K562 (cell line): Measurements from ENCODE around the gene DSE.

ENCODE experiments used
- CTCF ChIP-seq, 3 experiments: IDR thresholded peaks in 2 of 3; conservative IDR thresholded peaks in 1 of 3; 2 replicates each; pipeline ENCODE4 v1.5.1; 2011 to 2012; ENCODE audit warnings: low read length in 3 of 3, mild to moderate bottlenecking in 3 of 3, control low read depth in 2 of 3, improper control_type of control experiment in 1 of 3, inconsistent platforms in 1 of 3, low read depth in 1 of 3, mixed read lengths in 1 of 3, moderate library complexity in 1 of 3; ENCODE audit not compliant: insufficient read depth in 2 of 3
- DACH1 ChIP-seq: fragments of 450-650 bp; IDR thresholded peaks from 2 replicates; pipeline ENCODE4 v1.6.1; 2018; ENCODE audit not compliant: partially characterized antibody
- EZH2 ChIP-seq: IDR thresholded peaks from 2 replicates; pipeline ENCODE4 v1.6.1; 2012; ENCODE audit warnings: low read depth, mild to moderate bottlenecking, inconsistent platforms, low read length, borderline replicate concordance
- POLR2A ChIP-seq: fragments of 450-650 bp; conservative IDR thresholded peaks from 2 replicates; pipeline ENCODE4 v1.6.1; 2016
- RBBP5 ChIP-seq: fragments of 200-600 bp; sonication (generic); IDR thresholded peaks from 2 replicates; pipeline ENCODE4 v1.6.1; 2012; ENCODE audit warnings: borderline replicate concordance, mild to moderate bottlenecking, low read length, control low read depth, inconsistent platforms; ENCODE audit not compliant: insufficient read depth, poor library complexity, severe bottlenecking
- YY1 ChIP-seq, 3 experiments: IDR thresholded peaks; 2 replicates each; pipeline ENCODE4 v1.6.1; 2011; ENCODE audit warnings: low read length in 2 of 3, mild to moderate bottlenecking in 2 of 3, moderate library complexity in 2 of 3, borderline replicate concordance in 1 of 3, control low read depth in 1 of 3, low read depth in 1 of 3; ENCODE audit not compliant: insufficient read depth in 3 of 3, insufficient replicate concordance in 2 of 3, control insufficient read depth in 1 of 3, insufficient read length in 1 of 3; ENCODE audit errors: extremely low read depth in 1 of 3

DNA sequence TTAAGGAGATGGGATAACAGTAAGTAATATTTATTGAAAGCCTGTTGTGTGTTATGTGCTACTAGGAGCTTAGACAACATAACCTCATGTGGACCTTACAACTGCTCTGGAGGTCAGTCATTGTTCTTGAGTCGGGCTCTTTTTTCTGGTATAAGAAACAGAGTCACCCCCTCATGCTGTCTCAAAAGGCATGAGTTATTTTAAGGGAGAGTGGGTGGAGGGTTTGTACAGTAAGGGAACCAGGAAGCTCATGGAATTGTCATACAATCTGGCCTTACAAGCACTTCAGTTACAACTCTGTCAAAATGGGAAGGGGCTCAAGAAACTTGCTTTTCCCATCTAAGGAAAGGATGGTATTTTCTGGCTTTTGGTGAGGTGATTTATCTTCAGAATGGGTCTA, 16.5 kb upstream of the DSE start:
- TF ChIP-seq CTCF (IDR thresholded peaks at IDR 0.05 in 2 of 3, conservative IDR thresholded peaks at IDR 0.05 in 1 of 3; ENCODE audit: insufficient read depth in 2 of 3, low read depth in 1 of 3, low read length in 3 of 3), result no peak
- TF ChIP-seq YY1 (IDR thresholded peaks at IDR 0.05; ENCODE audit: borderline replicate concordance in 1 of 3, control insufficient read depth in 1 of 3, extremely low read depth in 1 of 3, insufficient read depth in 3 of 3, insufficient read length in 1 of 3, insufficient replicate concordance in 2 of 3, low read depth in 1 of 3, low read length in 2 of 3), result no peak
- TF ChIP-seq RBBP5, result no peak
- no peak for TF ChIP-seq DACH1
- TF ChIP-seq POLR2A, result no peak
- TF ChIP-seq EZH2, result no peak
